Testis (tissue), 2 donors: ENCODE data around the gene MAP2K2.

ENCODE experiments used
- POLR2A ChIP-seq: fragments of 450-650 bp; IDR thresholded peaks from one replicate; pipeline ENCODE4 v1.6.1; 2017; ENCODE audit warnings: antibody characterized with exemption, mild to moderate bottlenecking, moderate library complexity
- TF ChIP-seq, protein P1 (sequence below), 3 experiments: fragments of 450-650 bp in 2 of 3; fragments of 200-600 bp in 1 of 3; sonication (generic) in 1 of 3; IDR thresholded peaks; one replicate each; pipeline ENCODE4 v1.5.1; 2016 to 2019; ENCODE audit warnings: antibody characterized with exemption in 3 of 3, mild to moderate bottlenecking in 2 of 3, moderate library complexity in 1 of 3

DNA sequence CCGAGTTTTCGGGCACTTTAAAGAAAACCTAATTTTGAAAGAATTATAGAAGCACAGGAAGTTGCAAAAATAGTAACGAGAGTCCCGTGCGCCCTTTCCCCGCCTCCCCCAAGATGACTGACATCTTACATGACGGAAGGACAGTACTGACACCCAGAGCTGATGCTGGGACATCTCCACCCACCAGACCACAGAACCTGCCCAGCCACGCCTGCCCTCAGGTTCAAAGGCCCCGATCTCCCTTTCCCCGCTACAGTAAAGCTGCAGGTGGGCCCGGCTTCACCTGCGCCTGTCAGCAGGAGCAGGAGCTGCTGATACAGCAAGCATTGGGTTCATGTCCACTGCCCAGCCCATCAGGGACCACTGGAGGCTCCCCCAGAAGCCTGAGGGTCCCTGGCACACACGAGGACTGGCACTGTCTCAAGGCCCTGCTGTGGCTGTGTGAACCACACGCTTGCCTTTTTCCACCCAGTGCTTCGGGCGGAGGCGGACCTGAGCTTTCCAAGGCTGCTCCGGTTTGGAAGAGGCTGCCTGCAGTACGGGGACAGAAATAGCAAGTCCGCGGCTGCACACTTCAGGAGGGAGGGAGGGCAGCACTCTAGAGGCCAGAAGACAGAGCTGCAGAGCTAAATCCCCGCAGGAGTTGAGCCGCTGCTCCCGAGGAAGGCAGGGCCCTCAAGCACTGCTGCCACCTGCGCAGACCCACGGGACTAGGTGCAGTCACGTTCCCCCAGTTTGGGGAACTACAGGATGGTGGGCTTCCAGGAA, 8.7 kb downstream of the MAP2K2 start:
- TF ChIP-seq, protein P1, sequence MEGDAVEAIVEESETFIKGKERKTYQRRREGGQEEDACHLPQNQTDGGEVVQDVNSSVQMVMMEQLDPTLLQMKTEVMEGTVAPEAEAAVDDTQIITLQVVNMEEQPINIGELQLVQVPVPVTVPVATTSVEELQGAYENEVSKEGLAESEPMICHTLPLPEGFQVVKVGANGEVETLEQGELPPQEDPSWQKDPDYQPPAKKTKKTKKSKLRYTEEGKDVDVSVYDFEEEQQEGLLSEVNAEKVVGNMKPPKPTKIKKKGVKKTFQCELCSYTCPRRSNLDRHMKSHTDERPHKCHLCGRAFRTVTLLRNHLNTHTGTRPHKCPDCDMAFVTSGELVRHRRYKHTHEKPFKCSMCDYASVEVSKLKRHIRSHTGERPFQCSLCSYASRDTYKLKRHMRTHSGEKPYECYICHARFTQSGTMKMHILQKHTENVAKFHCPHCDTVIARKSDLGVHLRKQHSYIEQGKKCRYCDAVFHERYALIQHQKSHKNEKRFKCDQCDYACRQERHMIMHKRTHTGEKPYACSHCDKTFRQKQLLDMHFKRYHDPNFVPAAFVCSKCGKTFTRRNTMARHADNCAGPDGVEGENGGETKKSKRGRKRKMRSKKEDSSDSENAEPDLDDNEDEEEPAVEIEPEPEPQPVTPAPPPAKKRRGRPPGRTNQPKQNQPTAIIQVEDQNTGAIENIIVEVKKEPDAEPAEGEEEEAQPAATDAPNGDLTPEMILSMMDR (IDR thresholded peaks at IDR 0.05), result no peak
- no peak for TF ChIP-seq POLR2A
